OCI-LY3 (cell line): ENCODE data around the gene TBRG4.

Source experiments
- CTCF ChIP-seq: fragments of 200-600, 300-600 bp; sonication (generic); IDR thresholded peaks from 2 replicates; pipeline ENCODE4 v1.5.1; 2014; ENCODE audit warnings: antibody characterized with exemption, low read length, low read depth
- EZH2phosphoT487 ChIP-seq: fragments of 200-600 bp; shearing (Covaris generic); IDR thresholded peaks from 2 replicates; pipeline ENCODE4 v1.6.1; 2018; ENCODE audit warnings: antibody characterized with exemption, mixed run types, low read depth

GRCh38 chr7:45129906-45130305, 18.4 kb upstream of the TBRG4 start:
- TF ChIP-seq CTCF = no peak
- TF ChIP-seq EZH2phosphoT487 = no peak
